GM12801 (cell line): Measurements from ENCODE around the gene RTP5.

Experiments
- CTCF ChIP-seq: IDR thresholded peaks from one replicate; pipeline ENCODE4 v1.5.1; 2011; ENCODE audit warnings: control low read depth; ENCODE audit not compliant: insufficient read length; ENCODE audit errors: extremely low read depth

Gene RTP5

GRCh38 chr2:241882091-241882625, 12.6 kb downstream of the RTP5 start:
- TF ChIP-seq CTCF = no peak

DNA sequence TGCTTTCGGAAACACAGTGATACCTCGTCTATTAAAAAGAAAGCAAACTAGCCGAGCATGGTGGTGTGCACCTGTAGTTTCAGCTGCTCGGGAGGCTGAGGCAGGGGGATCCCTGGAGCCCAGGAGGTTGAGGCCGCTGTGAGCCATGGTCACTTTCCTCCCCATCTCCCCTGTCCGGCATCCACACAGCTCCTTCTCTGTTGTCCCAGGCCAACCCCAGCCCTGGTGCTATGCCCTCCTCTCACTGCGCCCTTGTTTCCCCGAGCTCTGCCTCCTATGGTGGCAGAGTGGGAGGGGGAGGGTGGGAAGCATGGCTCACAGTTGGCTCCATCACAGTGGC, 15.4 kb downstream of the RTP5 start:
- TF ChIP-seq CTCF = no peak

GRCh38 chr2:241885291-241885945, 15.9 kb downstream of the RTP5 start:
- no peak for TF ChIP-seq CTCF

GRCh38 chr2:241885946-241886643, 16.6 kb downstream of the RTP5 start:
- TF ChIP-seq CTCF = no peak

DNA sequence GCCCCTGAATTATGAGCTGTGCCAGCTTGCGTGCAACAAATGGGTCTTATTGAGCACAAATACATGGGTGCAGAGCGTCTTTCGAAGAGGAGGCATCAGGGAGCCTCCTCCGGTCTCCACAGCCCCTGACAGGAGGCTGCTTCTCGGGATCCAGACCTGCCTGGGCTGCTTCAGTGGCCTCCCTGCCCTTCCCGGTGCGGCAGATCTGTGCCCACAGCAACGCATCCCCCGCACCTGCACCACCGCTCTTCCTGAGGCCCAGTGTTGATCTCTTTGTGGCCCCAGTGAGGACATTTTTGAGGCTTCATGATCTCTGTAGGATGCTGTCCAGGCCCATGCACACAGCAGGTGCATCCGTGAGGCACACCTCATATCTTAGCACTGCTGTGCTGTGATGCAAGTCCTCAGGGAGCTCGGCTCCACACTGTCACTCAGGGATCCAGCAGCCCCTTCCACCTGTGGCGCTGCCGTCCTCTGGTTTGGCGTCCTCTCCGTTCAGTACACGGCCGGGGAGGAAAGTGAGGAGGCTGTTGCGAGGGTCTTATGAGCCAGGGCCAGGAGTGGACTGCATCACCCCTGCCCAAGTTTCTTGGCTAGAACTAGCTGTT, 17.4 kb downstream of the RTP5 start:
- TF ChIP-seq CTCF = no peak

DNA sequence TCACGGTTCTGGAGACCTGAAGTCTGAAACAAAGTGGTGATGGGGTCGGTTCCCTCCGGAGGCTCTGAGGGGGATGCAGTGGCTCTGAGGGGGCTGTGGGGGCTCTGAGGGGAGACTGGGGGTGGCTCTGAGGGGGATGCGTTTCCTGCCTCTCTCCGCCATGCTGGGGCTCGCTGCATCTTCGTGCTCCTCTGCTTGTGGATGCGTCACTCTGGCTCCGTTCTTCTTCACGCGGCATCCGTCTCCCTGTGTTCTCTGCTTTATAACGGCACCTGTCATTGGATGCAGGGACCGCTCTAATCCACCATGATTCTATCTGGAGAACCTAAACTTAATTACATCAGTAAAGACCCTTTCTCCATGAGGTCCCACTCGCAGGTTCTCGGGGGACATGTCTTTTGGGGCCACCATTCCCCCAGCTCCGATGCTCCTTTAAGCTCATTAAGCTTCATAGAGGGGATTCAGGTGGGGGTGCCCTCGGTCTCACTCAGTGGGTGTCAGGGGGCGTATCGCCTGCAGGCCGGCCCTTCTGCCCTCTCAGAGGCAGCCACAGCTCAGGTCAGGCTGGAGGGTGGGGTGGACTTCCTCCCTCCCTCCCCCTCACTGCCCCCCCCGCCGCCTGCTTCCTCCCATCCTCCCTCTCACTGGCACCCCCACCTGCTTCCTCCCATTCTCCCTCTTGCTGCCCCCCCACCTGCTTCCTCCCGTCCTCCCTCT, 18.4 kb downstream of the RTP5 start:
- TF ChIP-seq CTCF = no peak

- TF ChIP-seq CTCF = no peak
Measured at GRCh38 chr2:241888641-241889040, 19.1 kb downstream of the RTP5 start.
